ENCODE data around the gene TNS3.

Gene TNS3

DNA sequence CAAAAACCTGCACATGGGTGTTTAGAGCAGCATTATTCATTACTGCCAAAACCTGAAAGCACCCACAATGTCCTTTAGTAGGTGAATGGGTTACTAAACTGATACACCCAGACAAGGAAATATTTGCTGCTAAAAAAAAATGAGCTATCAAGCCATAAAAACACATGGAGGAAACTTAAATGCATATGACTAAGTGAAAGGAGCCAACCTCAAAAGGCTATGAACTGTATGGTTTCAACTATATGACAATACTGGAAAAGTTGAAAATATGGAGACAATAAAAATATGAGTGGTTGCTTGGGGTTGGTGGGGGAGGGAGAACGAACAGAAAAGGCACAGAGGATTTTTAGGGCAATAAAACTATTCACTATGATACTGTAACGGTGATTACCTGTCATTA is 291.0 kb downstream of the TNS3 start:
- no peak for DNase-seq

DNA sequence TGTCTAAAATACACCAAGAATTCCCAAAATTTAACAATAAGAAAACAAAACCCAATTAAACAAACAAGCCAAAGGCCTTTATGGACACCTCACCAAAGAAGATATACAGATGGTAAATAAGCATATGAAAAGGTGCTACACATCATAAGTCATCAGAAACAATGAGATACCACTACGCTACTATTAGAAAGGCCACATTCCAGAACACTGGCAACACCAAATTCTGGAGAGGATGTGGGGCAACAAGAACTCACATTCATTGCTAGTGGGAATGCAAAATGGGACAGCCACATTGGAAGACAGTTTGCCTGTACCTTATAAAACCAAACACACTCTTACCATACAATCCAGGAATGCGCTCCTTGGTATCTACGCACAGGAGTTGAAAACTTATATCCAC is 291.4 kb downstream of the TNS3 start:
- DNase-seq = no peak

DNA sequence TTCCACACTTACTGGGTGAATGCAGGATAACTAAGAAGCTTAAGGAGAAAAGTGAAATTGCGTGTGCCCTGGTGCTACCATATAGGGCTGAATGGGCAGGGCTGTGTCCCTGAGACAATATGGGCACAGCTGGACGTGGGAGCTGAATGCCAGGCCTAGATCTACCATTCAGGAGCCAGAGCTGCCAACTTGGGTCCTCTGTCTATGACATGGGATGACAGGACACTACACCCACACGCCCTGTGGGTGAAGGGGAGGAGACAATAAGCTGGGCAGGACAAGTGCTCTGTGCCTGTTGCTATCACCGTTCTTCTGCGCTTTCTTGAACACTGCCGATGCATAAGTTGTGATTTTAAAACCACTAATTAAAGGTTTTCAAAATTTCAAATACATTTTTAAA is 293.9 kb downstream of the TNS3 start:
- DNase-seq = no peak

DNA sequence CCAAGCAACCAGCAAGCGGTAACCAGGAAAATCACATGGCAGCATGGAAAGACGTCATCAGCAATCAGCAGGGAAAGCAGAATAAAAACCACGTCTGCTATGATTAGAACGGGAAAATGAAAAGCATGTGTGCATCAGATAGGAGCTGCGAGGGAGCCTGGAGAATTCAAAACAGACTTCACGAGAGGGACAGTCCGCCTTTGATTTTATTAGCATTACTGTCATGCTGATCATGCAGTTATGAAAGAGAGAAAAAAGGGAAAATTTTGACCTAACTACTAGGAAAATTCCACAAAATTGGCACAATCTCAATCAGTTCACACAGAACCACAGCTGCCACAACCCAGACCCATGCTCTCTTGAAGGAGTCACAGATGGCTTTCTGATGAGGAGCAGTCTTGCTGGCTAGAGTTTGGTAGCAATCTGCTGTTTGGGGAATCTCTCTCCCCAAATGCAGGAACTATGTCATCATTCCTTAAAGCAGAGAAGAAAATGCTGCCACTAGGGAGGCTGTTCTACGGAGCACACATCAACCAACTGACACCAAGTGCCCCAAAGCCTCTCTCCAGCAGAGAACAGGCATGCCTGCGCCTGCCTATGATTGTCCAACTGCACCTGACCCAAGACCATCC is 295.9 kb downstream of the TNS3 start:
- DNase-seq = no peak

DNA sequence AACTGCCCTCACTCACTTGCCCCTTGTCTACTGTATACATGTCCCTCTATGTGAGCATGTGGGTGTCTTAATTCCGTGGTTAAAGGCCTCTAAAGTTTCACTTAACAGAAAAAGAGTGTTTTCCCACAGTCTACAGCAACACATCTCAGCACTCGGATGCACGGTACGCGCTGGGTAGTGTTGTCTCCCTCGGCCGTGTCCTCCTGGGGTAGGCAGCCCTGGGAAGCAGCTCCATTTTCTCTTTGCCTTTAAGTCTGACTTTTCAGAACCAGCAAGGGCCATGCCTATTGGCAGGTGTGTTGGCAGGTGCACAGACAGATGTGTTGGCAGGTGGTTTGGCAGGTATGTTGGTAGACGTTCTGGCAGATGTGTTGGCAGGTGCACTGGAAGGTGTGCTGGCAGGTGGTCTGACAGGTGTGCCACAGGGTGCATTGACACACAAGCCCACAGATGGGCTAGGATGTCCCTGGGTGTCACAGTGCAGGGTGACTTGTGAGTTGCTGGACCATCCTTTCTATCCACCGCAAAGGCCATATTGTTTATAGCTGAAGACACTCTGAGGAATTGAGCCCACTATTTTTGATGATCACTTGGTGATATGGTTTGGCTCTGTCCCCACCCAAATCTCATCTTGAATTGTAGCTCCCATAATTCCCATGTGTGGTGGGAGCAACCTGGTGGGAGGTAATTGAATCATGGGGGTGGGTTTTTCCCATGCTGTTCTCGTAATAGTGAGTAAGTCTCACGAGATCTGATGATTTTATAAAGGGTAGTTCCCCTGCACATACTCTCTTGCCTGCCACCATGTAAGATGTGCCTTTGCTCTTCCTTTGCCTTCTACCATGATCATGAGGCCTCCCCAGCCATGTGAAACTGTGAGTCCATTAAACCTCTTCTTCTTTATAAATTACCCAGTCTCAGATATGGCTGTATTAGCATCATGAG is 296.9 kb downstream of the TNS3 start:
- DNase-seq = no peak

DNA sequence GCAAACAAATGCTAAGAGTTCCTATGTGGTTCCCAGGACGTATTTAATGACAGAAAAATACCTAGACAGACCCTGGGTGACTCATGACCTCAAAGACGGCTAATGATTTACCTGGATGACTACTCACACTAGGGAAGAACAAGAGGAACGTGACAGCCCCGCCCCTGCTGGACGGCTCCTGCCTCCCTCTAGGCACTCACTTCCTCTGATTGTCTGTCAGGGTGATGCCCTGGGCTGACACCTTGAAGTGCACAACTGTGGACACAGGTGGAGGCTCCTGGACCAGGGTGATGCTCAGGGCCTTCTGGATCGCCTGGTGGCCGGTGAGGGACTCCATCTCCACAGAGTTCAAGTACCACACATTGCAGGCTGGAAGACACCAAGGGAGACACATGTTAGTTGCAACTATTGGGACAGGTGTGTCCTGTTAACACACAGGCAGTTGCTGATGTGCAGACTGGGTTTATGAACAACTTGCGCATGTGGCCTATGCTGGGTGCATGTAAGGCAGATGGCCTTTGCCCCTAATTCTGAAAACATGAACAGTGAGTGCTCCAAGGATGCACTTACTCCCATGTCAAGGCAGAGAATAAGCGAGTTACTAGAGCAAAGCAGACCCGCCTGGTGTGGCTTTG is 298.3 kb downstream of the TNS3 start:
- DNase-seq = no peak

DNA sequence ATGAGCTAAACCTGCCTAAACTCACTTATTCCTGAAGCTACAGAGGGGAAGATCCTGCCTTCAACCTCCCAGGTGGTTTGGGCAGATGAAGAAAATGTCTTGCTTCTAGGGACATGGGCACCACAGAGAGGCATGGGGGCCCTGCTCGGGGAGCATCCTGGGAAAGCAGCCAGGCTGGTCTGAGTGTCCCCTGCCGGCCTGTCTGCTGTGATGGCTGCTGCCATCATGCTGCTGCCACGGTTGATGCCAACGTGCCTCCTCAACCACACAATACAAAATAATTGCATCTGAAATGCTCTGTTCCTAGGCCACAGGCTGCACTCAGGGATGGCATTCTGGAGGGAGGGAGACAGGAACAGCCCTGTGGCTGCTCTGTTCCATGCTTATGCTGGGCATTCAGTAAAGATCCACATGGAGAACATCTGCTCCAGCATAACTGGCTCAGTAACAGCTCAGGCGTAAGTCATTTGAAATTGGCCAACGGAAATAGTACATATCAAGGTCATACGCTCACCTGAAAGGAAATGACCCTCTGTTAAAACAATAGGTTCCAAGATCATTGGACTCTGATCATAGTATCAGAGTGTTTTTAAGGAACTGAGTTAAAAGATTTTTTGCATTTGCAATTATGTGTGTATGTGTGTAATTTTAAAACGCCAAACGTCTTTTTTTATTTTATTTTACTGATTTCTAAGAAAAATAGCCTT is 299.0 kb downstream of the TNS3 start:
- no peak for DNase-seq

DNA sequence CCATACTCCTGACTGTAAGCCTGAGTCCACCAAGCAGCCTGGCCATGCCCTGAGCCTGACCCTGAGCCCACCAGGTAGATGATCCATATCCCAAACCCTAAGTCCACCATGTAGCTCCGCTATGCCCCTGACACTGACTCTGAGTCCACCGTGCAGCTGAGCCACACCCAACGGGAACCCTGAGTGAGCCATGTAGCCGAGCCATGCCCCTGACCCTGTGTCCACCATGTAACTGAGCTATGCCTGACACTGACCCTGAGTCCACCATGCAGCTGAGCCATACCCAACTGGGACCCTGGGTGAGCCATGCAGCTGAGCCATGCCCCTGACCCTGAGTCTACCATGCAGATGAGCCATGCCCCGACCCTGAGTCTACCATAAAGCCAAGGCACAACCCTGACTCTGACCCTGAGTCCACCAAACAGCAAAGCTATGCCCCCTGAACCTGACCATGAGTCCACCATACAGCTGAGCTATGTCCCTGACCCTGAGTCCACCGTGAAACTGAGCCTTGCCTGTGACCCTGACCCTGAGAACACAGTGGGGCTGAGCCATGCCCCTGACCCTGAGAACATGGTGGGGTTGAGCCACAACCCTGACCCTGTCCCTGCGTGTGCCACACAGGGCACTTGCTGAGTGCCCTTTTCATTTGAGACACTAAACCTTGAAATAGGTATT is 299.8 kb downstream of the TNS3 start:
- DNase-seq = no peak

DNA sequence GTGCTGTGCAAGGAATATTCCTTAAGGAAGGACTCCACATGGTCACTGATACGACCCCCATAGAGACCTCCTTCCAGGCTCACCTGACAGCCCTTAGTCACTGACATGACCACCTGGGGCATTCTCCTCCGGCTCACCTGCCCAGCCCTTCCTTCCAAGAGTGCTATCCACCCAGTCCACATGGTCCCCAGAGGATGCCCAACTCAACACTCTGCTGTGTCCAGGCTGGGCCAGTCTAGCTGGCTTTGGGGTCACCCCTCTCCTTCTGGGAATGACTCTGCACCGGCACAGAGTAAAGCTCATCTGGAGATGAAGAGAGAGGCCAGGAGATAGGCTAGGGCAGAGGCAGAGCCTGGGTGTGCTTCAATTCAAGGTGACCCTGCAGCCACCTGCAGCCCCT is 300.8 kb downstream of the TNS3 start:
- no peak for DNase-seq

DNA sequence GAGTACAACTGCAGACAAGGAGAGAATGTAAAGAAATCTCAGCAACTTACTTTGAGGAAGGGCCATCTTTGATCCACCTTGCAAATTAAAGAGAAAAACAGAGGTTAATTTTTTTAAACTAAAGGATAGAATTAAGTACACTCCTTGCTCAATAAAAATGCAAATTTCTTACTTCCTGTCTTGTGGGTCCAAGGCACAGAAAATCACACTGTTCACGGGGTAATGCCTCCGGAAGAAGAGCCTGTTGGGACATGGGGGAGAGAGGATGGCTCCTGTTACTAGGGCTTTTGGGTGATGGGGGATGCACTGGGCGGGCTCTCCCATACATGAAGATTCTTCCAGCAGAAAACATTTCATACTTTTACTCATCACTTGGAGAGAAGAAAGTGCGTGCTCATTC is 301.8 kb downstream of the TNS3 start:
- no peak for DNase-seq

DNA sequence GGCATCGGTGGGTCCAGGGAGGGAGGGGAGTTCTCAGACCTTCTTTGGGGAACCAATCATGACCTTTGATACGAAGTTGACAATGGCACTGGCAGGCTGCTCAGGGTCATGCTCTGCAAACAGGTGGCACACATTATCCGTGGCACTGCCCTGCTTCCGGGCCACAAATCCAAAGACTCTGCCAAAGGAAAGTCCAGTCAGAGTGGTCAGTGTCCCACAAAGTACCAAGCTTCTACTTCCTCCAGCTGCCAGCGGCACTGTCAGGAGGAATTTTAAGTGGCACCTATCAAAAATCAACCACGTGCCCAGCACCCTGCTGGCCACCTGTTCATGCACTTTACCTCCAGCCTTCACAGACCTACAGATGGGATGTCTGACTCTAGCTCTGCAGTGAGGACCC is 303.9 kb downstream of the TNS3 start:
- no peak for DNase-seq

DNA sequence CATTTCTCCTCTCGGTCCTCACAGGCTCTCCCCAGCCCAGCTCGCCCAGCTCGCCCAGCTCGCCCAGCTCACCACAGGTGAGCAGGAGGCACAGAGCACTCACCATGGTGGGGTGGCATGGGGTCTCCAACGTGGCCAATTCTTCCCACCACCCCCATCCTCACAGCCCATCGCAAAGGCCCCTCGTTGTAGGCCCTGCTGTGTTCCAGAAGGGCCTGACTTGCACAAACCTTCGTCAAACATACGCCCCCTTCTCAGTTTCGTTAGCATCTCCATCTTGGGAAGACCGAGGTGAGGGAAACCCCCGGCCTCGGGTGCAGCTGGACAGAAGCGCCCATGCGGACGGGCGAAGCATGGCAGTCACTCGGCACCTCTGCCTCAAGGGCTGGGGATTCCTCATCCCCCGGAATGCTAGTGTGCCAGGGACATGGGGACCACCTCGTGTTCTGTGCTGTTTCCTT is 304.6 kb downstream of the TNS3 start:
- no peak for DNase-seq

DNA sequence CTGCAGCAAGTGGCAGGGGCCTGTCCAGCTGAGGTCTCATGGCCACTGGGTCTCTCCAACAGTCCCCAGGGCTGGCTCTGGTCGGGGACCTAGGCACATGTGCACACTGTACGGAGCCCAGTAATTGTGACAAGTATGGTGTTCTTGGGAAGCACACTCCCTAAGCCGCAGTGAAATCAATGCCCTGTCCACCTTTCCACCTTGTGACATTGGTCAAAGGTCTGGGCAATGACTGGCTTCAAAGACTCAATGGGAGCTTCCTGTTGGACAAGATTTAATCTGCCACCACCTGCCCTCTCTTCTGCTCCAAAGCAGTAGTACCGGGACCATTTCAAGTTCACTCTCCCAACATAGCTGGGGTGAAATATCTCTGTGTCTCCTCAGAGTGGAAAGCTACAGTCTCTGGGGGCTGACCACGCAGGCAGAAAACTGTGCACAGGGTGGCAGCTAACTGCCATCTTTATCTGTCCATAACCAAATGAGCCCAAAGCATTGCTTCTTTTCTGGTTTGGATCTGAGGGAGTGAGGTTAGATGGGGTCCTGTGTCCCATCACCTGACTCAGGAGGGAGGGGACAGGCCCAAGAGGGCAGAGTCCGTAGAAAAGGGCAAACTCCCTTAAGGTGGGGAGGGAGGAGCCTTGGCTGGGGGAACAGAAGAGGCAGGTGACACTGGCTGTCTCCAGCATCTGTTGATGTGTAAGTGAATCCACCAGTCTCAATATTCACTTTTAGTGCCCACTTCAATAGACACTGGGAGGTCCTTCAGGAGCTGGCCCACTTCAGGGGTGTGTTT is 307.7 kb downstream of the TNS3 start:
- DNase-seq = no peak

DNA sequence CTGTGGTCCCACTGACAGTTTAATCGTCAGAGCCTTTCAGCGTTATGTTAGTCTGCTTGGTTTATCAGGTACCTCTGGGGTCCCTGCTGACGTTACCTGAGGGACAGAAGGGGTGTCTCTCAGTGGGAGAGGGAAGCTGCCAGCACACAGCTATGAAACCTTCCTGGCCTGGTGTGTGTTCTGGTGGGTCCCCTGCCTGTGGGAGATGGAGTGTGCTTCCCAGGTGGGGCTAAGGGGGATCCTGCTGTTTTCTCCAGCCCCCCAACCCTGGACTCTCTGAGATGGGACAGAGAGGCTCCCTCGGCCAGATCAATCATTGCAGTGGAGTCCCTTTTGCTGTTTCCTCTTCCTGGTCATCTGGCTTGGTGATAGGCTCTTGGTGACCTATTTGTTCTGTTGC is 308.8 kb downstream of the TNS3 start:
- DNase-seq = no peak

DNA sequence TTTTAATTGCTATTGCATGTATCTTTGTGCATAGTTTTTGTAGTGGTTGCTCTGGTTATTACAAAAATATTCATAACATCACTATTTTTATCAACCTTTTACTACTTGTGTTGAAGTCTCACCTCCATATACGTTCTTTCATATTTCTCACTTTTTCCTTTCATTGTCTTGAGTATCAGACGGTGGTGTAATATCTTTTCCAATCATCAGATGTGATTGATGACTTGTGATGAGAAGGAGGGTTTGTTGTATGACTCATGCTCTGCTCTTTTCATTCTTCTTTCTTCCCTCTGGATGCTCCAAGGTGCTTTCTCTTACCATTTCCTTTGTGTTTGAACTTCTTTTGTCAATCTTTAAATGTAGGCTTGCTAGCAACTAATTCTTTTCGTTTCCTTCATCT is 310.2 kb downstream of the TNS3 start:
- no peak for DNase-seq

DNA sequence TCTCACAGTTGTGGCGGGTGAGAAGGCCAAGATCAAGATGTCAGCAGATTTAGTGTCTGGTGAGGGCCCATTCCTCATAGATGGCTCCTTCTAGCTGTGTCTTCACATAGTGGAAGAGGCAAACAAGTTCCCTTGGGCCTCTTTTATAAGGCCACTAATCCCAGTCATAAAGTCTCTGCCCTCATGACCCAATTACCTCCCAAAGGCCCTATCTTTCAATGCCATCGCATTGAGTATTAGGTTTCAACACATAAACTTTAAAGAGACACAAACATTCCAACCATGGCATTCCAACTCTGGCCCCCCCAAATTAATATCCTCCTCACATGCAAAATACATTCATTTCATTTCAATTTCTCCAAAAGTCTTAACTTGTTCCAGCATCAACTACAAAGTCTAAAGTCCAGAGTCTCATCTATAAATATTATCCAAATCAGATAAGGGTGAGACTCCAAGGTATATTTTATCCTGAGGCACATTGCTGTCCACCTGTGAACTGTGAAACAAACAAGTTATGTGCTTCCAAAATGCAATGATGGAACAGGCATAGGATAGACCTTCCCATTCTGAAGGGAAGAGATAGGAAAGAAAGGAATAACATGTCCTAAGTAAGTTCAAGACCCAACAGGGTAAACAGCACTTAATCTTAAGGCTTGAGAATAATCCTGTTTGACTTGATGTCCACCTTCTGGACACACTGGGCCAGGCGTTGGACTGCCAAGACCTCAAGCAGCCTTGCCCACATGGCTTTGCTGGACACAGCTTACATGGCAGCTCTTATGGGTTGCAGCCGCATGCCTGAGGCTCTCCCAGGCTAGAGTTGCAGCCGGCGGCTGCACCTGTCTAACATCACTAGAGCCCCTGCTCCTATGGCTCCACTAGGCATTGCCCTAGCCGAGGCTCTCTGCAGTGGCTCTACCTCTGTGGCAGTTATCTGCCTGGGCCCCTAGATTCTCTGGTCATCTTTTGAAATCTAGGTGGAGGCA is 312.8 kb downstream of the TNS3 start:
- DNase-seq = no peak

DNA sequence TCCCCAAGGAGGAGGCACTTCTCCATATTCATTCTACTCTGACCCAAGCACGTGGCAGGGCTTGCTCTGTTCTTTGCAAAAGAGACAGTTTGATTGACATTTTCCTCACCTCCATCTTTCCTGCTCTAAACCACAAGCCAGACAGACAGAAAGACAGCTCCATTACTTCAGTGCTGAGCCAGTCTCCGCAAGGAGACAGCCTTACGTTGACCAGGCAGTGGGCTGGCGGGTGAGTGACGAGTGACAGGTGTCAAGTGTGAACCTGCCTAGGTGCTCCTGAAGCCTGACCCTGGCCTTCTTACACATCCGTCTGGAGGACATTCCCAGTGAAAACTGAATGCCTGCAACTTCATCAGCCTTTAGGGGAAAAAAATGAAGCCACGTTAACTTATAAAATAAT is 314.6 kb downstream of the TNS3 start:
- no peak for DNase-seq

DNA sequence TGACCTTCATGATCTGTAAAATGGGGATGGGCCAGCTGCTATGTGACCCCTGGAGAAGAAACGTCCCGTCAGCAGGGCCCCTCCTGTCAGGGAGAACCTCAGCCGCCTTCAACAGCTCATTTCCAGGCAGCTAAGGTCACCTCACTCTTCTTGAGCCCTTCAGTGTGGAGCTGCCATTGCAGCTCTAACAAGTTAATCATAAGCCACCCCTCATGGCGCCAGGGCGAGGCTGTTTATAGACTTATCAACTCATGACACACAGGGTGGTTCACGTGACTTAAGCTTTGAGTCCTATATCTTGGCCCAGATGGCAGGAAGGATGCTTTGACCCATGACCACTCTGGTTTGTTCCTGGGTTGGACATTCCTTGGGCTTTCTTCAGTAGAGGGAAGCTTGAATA is 315.1 kb downstream of the TNS3 start:
- no peak for DNase-seq

DNA sequence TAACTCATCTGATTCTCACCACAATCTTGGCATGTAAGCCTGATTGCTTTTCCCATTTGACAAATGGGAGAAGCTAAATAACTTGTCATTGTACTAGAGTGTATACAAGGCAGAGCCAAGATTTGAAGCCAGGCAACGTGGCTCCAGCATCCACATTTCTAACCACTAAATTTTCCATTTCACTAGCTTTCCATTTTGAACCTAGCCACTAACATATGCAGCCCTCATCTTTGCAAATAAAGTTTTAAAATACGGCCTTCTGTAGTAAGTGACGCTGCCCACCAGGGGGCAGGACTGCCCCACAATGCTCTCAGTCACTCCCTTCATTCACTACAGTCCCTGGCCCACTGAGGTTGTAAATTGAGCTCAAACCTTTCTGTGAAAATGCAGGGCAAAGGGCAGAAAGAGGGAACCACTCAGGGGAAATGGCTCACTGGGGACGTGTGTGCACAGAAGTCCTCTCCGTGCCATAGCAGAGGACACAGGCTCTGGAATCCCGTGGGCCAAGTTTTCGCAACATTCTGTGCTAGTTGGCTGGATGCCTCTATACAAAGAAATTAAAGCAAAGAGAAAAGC is 315.7 kb downstream of the TNS3 start:
- DNase-seq = no peak

DNA sequence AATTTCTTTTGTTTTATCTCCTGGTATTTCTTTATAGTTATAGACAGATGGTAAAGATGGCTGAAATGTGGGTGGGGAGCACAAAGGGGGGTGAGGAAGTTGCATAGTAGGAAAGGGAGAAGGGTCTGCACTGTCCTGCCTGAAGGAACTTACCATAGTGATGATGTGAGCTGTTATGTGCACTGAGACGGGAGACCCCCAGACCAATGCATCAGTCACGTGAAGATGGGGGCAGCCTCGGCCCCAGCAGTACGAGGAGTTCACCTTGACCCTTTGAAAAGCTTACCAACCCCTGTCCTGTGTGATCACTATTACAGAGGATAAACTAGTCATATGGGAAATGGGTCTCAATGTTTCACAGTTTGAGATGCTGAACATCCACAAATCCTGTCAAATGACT is 316.3 kb downstream of the TNS3 start:
- DNase-seq = no peak
